SK-N-SH (cell line): ENCODE measurements around the gene TMEM163.

Experiments
- CHD2 ChIP-seq: fragments of 150-350 bp; IDR thresholded peaks from 2 replicates; pipeline ENCODE4 v1.6.1; 2018; ENCODE audit warnings: low read length; ENCODE audit not compliant: partially characterized antibody
- EZH2phosphoT487 ChIP-seq: fragments of 200-600 bp; sonication (generic); IDR thresholded peaks from 2 replicates; pipeline ENCODE4 v1.6.1; 2017; ENCODE audit warnings: low read depth, mixed run types, mild to moderate bottlenecking, antibody characterized with exemption, moderate library complexity, borderline replicate concordance
- FOXM1 ChIP-seq: IDR thresholded peaks from 2 replicates; pipeline ENCODE4 v1.4.0; 2012; ENCODE audit warnings: low read depth, mild to moderate bottlenecking
- MXI1 ChIP-seq: IDR thresholded peaks from 2 replicates; pipeline ENCODE4 v1.6.1; 2012; ENCODE audit warnings: mild to moderate bottlenecking, low read depth, low read length, improper control_type of control experiment
- NFIC ChIP-seq: IDR thresholded peaks from 2 replicates; pipeline ENCODE4 v1.4.0; 2012; ENCODE audit warnings: borderline replicate concordance
- POLR2AphosphoS5 ChIP-seq: IDR thresholded peaks from 2 replicates; pipeline ENCODE4 v1.6.1; 2012; ENCODE audit warnings: low read depth, low read length
- RAD21 ChIP-seq: IDR thresholded peaks from 2 replicates; pipeline ENCODE4 v1.6.1; 2012; ENCODE audit warnings: mild to moderate bottlenecking, low read length
- REST ChIP-seq: IDR thresholded peaks from 2 replicates; pipeline ENCODE4 v1.6.1; 2012; ENCODE audit warnings: mild to moderate bottlenecking, low read depth, low read length, moderate library complexity
- RFX5 ChIP-seq: IDR thresholded peaks from 2 replicates; pipeline ENCODE4 v1.6.1; 2012; ENCODE audit warnings: mild to moderate bottlenecking, improper control_type of control experiment, low read length
- YY1 ChIP-seq: IDR thresholded peaks from 2 replicates; pipeline ENCODE4 v1.4.0; 2012; ENCODE audit warnings: low read depth, mild to moderate bottlenecking
- TF ChIP-seq, protein P1 (sequence below): fragments of 200-600 bp; sonication (generic); IDR thresholded peaks from 2 replicates; pipeline ENCODE4 v1.6.1; 2017; ENCODE audit warnings: antibody characterized with exemption, mild to moderate bottlenecking, moderate library complexity
- TF ChIP-seq, protein P2 (sequence below): IDR thresholded peaks from 2 replicates; pipeline ENCODE4 v1.4.0; 2012; ENCODE audit warnings: low read depth

GRCh38 chr2:134558208-134558830, 160.5 kb downstream of the TMEM163 start:
- no peak for TF ChIP-seq POLR2AphosphoS5
- TF ChIP-seq, protein P1, sequence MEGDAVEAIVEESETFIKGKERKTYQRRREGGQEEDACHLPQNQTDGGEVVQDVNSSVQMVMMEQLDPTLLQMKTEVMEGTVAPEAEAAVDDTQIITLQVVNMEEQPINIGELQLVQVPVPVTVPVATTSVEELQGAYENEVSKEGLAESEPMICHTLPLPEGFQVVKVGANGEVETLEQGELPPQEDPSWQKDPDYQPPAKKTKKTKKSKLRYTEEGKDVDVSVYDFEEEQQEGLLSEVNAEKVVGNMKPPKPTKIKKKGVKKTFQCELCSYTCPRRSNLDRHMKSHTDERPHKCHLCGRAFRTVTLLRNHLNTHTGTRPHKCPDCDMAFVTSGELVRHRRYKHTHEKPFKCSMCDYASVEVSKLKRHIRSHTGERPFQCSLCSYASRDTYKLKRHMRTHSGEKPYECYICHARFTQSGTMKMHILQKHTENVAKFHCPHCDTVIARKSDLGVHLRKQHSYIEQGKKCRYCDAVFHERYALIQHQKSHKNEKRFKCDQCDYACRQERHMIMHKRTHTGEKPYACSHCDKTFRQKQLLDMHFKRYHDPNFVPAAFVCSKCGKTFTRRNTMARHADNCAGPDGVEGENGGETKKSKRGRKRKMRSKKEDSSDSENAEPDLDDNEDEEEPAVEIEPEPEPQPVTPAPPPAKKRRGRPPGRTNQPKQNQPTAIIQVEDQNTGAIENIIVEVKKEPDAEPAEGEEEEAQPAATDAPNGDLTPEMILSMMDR: no peak
- no peak for TF ChIP-seq REST
- no peak for TF ChIP-seq FOXM1
- TF ChIP-seq EZH2phosphoT487: no peak
- no peak for TF ChIP-seq YY1
- TF ChIP-seq MXI1: no peak
- no peak for TF ChIP-seq RFX5
- TF ChIP-seq, protein P2, sequence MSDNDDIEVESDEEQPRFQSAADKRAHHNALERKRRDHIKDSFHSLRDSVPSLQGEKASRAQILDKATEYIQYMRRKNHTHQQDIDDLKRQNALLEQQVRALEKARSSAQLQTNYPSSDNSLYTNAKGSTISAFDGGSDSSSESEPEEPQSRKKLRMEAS: no peak
- TF ChIP-seq CHD2: no peak
- no peak for TF ChIP-seq RAD21
- no peak for TF ChIP-seq NFIC
